ENCODE data around the gene SLC23A1.
A peak's percentile ranks its signal among the peaks of the same experiment; 100 is the strongest.
"Not testable (repeated sequence)": the region's sequence is repeated elsewhere in the genome, so short reads cannot be mapped to it uniquely, and the experiment has no call there.

Gene SLC23A1

DNA sequence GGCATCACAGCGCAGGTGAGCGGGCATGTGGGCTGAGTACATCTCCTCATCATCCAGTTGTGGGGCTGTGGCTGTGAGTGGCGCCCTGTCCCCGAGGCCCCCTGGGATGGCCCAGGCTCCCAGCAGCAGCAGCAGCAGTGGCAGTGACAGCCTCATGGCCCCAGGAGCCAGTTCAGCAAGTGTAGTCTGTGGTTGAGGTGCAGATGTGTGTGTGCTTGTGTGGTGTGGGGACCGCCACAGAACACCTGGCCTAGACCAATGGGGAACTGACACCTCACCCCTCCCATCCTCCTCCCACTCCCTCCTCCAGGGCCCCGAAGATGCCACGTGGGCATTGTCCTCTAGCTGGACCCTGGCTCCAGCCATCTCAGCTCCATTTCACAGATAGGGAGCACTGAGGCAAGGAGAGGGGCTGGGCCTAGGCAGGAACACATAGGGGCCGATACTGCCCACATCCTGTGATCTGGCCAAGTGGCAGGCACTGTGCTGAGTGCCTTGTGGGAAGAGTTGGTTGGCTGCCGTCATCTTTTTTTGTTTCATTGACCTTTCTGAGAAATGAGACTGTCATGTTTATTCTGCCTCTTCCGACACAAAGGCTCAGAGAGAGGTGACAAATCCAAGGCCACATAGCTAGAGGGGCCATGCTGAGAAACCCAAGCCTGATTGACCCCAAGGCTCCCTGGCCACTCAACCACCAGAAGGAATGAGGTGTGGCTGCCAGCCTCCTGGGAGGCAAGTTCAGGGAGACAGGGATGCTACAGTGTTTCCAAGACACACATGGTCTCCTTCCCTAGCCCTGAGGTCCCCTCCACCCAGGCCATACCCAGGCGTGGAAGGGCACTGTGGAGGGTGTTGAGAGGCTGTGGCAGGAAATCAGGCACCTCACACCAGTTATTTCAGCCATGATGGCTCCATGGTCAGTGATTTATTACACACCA is 6.9 kb upstream of the SLC23A1 start, which contains the start of gene MZB1:
Gene MZB1 (minus strand): TSS at position 213 of the 938 bp plus-strand sequence. CDS start 57 bp downstream, at position 156.
- peak; percentile 71 for DNase-seq

DNA sequence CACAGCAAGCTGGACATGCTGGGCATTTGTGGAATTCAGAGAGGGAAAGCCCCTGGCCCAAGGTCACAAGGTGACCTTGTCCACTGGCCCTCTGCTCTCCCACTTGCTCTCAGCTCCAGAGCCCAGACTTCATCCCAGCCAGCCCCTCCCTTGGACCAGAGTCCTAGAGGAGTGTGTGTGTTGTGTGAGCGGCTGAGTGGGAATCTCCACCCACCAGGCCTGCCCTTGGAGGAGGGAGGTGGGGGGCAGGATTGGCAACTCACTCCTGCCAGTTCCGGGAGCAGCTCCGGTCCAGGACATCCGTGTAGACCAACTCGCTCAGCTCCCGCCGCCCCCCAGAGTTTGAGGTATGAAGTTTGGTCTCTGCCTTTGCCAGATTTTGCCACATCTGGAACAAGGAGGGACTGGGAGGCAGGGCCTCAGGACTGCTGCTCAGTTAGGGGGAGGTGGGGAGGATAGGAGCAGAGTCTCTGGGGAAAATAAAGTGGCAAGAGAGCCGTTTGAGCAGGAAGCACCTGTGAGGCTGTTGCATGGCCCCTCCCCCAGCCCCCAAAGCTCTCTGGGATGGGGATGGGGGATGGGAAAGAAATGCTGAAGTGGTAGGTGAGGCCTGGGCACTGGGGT is 5.2 kb upstream of the SLC23A1 start:
- no peak for DNase-seq

DNA sequence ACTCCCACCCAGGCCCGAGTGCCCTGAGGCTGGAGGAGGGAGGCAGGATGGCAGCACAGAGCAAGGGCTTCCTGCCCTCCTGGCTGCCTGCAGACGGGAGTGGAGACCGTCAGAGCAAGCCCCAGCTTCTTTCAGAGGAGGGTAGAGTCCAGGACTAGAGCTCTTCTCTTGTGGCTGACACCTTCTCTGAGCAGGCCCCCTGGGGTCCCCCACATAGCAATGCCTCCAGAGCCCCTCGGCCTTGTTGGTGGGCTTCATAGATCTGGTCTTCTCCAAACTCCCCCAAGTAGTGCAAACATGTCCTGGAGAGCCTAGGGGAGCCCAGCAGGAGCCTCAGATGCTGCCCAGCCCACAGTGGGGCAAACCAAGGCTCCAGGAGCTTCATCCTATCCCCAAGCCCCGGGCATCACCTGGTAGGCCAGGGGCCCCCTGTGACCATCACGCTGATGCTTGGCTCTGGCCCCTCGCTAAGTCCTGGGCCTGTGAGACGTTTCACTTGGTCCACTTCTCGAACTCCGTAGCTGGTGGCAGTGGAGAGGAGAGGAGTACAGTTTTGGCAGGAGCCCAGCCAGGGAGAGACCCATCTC is 4.6 kb upstream of the SLC23A1 start:
- no peak for DNase-seq

DNA sequence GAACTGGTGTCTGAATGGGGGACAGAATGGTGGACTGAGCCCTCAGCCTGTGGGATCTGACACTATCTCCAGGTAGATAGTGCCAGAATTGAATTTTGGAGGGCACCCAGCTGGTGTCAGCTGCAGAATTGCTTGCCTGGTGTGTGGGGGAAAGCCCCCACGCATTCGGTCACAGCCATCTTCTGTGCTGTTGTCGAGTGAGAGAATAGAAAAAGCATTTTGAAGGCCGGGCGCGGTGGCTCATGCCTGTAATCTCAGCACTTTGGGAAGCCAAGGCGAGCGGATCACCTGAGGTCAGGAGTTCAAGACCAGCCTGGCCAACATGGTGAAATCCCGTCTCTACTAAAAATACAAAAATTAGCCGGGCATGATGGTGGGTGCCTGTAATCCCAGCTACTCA is 3.9 kb upstream of the SLC23A1 start:
- not testable (repeated sequence) for DNase-seq

DNA sequence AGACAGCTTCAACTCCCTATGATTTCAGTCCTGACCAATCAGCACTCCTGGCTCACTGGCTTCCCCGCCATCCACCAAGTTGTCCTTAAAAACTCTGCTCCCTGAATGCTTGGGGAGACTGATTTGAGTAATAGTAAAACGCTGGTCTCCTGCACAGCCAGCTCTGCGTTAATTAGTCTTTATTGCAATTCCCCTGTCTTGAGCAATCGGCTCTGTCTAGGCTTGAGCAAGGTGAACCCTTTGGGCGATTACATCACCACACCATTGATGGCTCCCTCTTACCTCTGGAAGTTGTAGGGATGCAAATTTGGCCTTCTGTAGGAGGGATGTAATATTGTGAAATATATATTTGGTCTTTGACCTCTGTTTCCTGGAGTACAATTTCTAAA is 2.9 kb upstream of the SLC23A1 start:
- no peak for DNase-seq

DNA sequence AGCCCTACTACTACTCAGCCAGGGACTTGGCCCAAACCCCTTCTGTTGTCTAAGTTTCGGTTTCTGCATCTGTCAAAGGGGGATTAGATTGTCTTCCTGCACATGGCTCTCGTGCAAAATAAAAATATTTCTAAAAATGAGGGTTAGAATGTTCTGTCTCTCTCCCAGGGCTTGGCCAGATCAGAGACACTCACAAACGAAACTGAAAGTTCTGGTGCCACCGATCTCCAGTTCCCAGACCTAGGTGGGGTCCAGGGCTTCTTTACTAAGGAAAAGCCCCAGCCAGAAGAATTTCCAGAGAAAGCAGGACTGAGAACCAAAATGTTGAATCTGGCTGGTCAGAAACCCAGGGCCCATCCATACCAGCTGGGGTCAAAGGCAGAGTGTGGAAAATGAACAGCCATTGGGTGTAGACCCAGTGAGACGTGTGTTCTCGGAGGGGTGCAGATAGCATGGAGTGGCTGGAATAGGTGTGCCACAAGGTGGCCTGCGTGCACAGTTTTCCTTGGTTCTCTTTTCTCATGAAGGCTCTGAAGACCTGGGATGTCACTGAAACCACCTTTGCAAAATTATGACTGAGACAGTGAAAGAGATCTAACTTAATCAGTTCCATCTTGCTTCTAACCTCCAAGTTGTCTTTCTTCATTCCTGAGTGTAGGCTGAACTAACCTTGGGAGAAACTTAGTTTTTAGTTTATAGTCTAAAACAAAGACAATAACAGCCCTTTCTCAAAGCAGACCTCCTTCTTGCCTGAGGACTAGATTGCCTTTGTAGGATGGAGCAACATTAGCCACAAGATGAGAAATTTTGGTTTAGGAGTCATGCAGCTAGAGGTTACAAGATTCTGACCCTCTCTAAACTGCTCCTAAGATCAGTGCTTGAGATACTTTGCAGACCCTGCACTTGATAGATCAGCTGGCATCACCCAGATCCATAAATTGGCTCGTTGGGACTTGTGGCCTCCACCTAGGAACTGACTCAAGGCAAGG is 2.3 kb upstream of the SLC23A1 start:
- DNase-seq = no peak

DNA sequence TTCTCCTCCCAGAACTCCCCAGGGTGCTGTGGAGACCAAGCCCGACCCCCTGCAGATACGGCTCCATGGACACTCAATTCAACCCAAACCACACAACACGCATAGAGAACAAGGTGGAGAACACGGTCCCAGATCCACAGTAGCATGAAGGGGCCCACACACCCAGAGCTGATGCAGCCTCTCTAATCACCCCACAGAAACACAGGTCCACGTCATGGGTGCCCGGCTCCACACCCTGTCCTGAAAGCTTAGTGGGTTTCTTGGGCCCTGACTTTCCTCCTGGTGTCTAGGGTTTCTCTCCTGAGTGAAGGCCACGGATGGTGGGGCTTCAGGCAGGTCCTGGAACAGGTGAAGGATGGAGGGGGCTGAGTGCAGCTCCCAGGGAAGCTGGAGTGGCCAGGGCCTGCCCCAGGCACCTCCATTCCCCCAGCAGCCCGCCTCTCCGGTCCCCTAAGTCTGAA is 1.5 kb upstream of the SLC23A1 start:
- no peak for DNase-seq

DNA sequence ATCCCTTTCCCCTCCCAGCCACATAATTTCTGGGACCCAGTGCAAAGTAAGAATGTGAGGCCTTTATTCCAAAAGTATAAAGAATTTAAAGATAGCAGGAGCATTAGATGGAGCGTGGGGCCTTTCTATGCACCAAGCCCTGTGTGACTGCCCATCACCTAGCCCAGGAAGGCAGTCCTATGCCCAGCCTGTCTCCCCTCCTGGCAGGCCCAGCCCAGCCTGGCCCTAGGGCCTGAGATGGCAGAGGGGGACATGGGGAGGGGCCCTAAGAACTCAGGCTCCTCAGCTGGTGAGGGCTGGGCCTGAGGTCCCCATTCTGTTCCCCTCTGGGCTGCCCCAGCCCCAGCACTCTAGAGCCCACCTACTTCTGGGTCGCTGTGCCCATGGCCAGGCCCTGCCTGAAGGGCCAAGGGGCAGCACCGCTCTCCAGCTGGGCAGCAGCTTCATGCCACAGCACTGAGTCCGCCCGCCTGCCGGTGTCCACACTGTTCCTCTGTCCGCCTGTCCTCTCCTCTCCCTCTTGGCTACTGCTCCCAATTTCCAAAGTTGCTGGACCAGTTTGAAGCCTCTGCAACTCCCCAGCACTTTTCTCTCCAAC is 995 bp upstream of the SLC23A1 start:
- DNase-seq = no peak

DNA sequence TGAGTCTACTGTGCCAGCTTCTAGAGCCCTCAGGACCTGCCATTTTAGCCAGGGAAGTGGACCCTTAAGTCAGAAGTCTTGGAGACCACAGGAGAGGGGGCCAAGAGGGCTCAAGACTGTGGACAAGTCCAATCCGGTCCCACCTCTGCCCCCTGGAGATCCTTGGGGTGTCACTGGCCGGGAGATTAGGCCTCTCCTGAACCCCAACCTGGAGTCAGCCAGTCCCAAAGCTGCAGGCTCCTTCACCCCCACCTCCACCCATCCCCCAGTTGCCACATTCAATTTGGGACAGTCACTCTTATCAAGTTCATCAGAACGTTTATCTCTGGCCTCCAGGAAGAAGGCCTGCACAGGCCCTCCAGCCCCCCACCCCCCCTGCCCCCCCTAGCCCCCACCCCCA is 290 bp downstream of the SLC23A1 start:
- no peak for DNase-seq

DNA sequence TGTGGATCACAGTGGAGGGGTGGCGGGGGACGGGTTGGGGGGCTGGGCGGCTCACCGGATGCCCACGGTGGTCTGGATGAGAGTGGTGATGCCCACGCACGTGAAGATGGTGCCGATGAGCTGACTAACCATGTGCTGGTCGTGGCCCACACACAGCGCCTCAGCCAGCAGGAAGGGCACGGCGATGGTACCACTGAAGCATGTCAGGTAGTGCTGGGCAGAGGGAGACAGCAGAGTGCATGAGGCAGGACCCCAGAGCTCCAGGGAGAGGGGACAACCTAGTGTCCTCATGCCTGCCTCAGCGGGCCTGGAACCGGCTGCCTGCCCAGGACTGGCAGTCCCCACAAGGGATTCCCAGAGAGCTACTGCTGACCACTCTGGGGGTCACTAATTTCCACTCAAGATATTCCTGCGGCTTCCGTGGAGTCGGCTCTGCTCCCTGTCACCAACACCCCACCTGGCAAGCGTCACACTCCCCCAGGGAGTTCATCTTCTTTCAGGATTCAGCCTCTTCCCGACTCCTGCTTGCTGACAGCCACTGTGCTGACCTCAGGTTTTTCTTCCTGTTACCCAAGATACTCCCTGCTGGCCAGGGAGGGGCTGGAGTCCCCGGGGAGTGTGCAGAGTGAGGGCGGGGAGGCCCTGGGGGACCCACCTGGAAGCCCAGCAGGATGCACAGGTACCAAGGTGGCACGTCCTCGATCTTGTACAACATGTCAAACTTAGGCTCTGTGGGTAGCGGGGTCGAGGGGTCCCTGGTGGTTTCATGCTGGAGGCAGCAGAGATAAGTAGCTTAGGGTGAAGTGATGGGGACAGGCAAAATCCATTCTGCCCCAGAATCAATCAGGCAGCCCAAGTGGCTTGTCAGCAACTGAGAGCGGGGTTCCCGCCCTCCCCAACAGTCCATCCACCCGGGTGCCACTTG is 998 bp downstream of the SLC23A1 start:
- DNase-seq = no peak

DNA sequence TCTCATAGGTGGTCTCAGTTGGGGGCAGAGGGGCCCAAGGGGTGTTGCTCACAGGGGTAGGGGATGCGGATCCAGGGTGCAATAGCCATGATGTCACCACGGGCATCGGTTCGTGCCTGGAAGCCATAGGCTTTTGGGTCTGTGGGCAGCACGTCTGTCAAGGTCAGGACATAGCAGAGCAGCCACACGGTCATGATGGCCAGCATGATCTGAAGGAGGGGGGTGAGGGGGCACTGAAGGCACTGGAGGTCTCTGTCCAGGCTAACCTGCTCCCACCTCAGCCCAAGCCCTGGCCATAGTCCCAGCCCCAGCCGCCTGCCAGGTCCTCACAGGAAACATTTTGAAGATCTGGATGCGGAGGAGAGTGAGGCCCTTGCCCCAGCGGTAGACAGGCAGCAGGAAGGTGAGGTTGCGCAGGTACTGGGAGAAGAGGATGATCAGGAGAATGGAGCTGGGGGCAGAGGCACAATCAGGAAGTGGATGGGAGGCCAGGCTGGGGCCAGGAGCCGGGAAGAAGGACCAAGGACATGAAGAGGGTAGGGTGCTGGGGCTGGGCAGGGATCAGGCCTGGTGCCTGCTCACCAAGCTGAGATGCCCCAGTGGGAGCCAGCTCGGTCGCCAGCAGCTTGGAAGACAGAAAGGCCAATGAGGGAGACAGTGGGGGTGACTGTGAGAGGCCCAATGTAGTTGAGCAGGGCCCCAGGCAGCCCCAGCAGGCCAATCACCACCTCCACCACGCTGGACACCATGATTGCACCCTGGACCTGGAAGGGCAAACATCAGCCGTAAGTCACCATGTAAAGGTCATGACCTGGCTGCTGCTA is 3.3 kb downstream of the SLC23A1 start:
- no peak for DNase-seq

DNA sequence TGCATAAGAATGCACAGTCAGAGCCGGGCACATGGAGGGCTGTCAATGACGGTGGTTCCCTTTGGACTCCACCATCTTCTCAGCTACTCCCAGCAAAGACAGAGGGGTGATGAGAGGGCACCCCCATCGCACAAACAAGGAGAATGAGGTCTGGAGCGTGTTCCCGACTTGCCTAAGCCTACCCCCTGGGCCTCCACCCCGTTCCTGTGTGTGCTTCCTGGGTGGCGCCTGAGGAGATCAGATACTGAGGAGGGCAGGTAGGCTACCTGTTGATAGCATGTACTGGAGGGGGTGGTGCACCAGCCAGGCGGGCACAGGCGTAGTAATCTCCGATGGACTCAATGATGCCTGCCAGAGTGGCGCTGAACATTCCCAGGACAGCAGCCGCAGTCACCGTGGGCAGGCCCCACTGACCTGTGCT is 4.1 kb downstream of the SLC23A1 start:
- no peak for DNase-seq

DNA sequence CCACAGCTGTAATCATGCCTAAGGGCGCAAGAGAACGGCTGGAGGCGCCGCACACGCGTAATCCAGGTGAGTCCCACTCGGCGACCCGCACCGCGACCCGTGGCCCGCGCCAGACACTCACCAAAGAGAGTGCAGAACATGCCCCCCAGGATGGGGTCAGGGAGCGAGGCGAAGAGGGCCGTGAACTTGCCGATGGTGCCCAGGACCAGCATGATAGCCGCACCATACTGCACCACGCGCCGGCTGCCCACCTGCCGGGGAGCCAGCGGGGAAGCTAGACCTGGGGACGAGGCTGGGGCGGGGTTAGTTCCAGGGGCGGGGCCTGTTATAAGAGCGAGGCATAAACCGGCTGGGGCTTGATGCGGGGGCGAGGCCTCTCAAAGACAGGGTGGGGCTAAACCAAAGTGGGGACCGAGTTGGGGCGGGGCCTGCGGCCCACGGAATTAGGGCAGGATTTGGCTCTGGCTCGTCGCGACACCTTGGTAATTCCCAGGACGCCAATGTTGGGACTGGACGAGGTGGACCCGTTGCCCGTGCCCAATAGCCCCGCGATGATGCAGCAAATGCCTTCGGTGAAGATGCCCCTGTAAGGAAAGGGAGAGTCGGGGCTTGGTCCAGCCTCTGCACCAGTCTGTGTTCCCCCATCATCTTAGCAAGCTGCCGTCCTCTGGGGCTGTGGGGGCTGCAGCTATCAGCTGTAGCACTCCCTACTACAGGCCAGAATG is 4.8 kb downstream of the SLC23A1 start:
- no peak for DNase-seq

DNA sequence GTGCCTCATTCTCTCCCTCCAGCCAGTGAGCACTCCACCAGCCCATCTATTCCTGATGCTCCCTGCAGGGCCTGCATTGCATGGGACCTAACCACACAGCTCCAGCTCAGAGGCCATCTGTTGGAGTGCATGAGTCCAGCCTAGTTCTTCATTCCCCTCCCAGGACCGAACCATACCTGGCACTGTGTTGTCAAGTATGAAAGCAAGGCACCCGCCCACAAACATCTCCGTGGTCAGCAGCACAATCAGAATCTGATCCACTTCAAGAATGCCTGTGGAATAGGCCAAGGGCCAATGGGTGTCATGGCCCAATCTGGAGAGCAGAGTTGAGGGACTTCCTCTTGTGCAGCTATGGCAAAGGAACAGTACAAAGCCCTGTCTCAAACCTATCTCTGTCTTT is 5.9 kb downstream of the SLC23A1 start:
- DNase-seq = no peak

DNA sequence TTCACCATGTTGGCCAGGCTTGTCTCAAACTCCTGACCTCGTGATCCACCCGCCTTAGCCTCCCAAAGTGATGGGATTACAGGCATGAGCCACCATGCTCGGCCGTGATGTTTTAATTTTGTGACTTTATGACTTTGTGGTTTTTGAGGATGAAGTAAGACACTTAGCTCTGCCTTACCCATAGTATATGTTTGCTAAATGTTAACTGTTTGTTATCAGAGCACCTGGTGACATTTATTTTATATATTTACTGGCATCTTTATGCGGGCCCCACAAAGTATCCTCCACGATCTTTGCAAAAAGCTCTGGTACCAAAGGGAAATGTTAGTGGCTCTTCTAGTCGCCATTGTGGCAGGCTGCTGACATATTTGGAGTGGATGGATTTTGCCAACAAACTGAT is 6.7 kb downstream of the SLC23A1 start:
- no peak for DNase-seq

DNA sequence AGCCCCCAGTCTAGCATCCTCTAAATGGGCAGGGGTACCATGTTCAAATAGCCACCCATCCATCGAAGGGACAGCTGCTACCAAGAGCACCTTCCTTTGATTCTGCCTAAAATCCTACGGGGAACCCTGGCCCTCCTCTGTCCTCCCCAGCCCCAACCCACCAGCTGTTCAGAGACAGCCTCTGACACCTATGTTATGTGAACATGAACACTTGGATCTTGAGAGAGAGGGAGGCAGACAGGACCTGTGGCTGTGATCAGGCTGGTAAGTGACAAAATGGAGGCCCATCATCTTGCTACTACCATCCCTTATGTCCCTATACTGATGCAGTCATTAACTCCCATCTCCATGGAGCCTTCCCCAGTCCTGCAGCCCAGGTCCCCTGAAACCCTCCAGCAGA is 8.2 kb downstream of the SLC23A1 start:
- DNase-seq = no peak

DNA sequence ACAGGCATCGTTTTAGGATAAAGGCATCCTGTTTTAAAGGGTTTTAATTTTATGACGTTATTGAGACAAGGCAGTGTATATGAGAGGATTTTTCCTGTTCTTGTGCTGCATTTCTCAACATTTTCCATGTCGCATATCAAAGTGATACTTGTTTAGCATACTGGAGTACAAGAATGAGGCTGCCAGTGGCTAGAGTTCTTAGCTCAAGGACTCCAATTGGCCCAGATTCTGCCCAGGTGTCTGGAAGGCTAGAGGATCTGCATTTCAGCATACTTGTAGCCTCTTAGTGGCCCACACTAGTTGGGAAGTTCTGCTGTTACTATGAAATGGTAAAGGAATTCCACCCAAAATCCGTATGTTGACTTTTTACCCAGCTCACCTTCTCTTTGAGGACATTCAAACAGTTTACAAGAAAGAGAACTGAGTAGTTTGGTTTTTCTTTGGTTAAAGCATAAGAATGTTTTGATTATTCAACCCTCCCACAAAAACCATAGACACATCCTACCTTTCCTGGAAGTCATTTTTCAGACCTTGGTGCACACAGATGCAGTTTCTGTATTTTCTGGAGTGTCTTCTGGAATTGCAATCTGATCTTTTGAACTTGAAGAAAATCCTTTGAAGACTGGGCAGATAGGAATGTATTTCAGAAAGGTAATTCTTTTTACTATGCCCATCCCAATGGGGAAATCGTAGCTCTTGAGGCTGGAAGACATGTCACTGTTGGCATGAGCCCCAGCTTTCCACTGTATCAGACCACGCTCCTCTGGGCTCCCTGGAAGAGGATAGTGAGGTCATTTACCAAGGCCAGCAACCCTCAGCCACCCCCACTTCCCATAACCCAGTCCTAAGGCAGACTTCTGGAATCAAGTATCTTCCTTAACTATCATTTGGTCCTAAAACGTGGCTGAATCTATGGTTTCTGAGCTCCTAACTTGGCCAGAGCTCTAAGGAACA is 11.3 kb downstream of the SLC23A1 start:
- DNase-seq = no peak

DNA sequence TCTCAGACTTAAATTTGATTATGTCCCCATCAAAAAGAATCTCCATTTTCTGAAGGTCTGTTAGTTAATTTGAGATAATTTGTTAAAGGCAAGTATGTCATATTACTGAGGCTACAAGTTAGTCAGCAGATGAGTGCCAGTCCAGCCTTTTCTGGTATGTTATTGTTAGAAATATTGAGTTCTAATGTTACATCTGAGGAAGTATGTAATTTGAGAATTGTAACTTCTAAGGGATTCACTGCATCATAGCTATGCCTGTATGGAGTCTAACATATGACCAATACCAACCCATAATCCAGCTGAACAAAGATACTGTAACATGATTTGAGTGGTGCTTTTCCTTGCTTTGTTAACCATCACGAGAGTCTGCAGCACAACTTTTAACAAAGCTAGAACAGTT is 13.9 kb downstream of the SLC23A1 start:
- DNase-seq = no peak

Measured in central memory CD4-positive, alpha-beta T cell (primary cell).